Smooth muscle cell of the brain vasculature (primary cell): ENCODE measurements around the gene ITM2A.

ENCODE experiments used
- DNase-seq: peaks from one replicate; pipeline ENCODE4 v3.0.0-alpha.2; 2012; ENCODE audit warnings: low read depth, low spot score

Gene ITM2A

GRCh38 chrX:79366873-79367749 lies at the start of gene ITM2A:
TSS of gene ITM2A (minus strand) at chrX:79367334. CDS start at chrX:79367215, 119 bp downstream.
- DNase-seq = no peak

- DNase-seq = no peak
These were observed 47.9 kb upstream of the ITM2A start for GRCh38 chrX:79415056-79415455.

GRCh38 chrX:79413963-79414362 lies 46.8 kb upstream of the ITM2A start:
- DNase-seq = no peak

GRCh38 chrX:79412972-79413371 lies 45.8 kb upstream of the ITM2A start:
- no peak for DNase-seq

GRCh38 chrX:79412166-79412565 lies 45.0 kb upstream of the ITM2A start:
- DNase-seq = no peak

GRCh38 chrX:79409657-79410056 lies 42.5 kb upstream of the ITM2A start:
- DNase-seq = no peak

GRCh38 chrX:79408623-79409322 lies 41.6 kb upstream of the ITM2A start:
- no peak for DNase-seq

- DNase-seq = no peak
These were observed 33.5 kb upstream of the ITM2A start for GRCh38 chrX:79400623-79401022.

- no peak for DNase-seq
These were observed 8.2 kb upstream of the ITM2A start for GRCh38 chrX:79375340-79375739.

- no peak for DNase-seq
These were observed 4.5 kb upstream of the ITM2A start for GRCh38 chrX:79371640-79372039.

GRCh38 chrX:79371101-79371500 lies 4.0 kb upstream of the ITM2A start:
- DNase-seq = no peak

- DNase-seq = no peak
These were observed 2.7 kb upstream of the ITM2A start for GRCh38 chrX:79369871-79370270.

- DNase-seq = no peak
These were observed 1.3 kb upstream of the ITM2A start for GRCh38 chrX:79368441-79368840.

- no peak for DNase-seq
These were observed 773 bp upstream of the ITM2A start for GRCh38 chrX:79367907-79368306.

GRCh38 chrX:79366556-79366872 lies 620 bp downstream of the ITM2A start:
- DNase-seq = no peak

- no peak for DNase-seq
These were observed 1.5 kb downstream of the ITM2A start for GRCh38 chrX:79365591-79365990.

- no peak for DNase-seq
These were observed 2.8 kb downstream of the ITM2A start for GRCh38 chrX:79364306-79364705.

- no peak for DNase-seq
These were observed 5.8 kb downstream of the ITM2A start for GRCh38 chrX:79361192-79361870.

GRCh38 chrX:79336869-79337815 lies 30.0 kb downstream of the ITM2A start:
- no peak for DNase-seq

GRCh38 chrX:79330022-79330421 lies 37.1 kb downstream of the ITM2A start:
- no peak for DNase-seq

- no peak for DNase-seq
These were observed 41.7 kb downstream of the ITM2A start for GRCh38 chrX:79325263-79325958.
